GM21515 (cell line): ENCODE data around the gene APOA1.
"Not testable (repeated sequence)": the region's sequence is repeated elsewhere in the genome, so short reads cannot be mapped to it uniquely, and the experiment has no call there.

Source experiments
- ATAC-seq: cut with Tn5 transposase; IDR thresholded peaks from one replicate; pipeline ENCODE4 v1.9.1; 2021; ENCODE audit not compliant: unreplicated experiment

APOA1 gene

GRCh38 chr11:116821050-116821918 lies 16.1 kb downstream of the APOA1 start:
- no peak for ATAC-seq

DNA sequence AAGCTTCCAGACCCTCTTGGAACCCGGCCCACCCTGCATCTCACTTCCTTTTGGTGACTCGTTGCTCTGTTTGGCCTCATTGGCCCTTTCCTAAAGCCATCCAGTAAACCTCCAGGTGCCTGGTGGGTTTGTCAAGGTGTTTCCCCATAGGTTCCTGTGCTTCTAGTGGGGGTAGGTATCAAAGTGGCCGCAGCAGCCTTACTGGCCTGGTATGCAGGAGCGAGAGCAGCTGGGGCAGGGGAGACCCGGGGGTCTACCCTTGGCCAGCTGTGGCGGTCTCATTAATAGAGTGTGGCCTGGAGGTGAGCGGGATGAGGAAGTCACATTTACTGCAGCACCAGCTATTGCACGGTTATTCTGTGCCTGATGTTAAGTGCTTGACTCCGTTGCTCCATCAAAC lies 18.4 kb downstream of the APOA1 start:
- no peak for ATAC-seq

- ATAC-seq, result no peak
Measured at GRCh38 chr11:116814502-116814901, 22.9 kb downstream of the APOA1 start.

GRCh38 chr11:116813781-116814471 lies 23.5 kb downstream of the APOA1 start:
- ATAC-seq, result no peak

DNA sequence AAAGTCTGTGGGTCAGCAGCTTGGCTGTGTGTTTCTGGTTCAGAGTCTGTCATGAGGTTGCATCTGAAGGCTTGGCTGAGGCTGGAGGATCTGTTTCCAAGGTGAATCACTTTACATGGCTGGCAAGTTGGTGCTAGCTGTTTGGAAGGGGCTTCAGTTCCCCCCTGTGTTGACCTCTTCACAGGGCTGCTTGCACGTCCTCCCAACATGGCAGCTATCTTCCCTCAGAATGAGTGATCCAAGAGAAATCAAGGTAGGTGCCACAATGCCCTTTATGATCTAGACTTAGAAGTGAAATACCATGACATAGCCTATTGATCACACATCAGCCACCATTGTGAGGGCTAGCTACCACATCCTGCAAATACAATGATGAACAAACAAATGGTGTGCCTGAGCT lies 24.3 kb downstream of the APOA1 start:
- ATAC-seq, result no peak

- no peak for ATAC-seq
Measured at GRCh38 chr11:116812109-116812508, 25.3 kb downstream of the APOA1 start.

DNA sequence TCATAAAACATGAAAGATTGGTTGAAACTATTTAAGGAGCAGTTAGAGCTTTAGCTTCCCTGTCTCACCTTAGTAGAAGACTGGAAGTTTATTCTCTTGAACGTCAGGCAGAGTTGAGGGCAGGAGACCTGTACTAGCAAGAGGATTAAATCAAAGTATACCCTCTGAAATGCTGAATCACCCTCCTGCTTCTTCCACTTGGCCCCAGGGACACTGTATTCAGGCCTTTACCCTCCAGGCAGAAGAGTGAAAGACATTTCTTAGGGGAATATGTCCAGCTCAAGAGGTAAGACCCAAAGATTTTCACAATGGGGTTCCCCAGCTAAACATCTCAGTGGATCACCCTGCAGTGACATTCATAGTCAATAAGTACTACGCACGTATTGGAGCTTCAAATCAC lies 26.2 kb downstream of the APOA1 start:
- ATAC-seq, result no peak

DNA sequence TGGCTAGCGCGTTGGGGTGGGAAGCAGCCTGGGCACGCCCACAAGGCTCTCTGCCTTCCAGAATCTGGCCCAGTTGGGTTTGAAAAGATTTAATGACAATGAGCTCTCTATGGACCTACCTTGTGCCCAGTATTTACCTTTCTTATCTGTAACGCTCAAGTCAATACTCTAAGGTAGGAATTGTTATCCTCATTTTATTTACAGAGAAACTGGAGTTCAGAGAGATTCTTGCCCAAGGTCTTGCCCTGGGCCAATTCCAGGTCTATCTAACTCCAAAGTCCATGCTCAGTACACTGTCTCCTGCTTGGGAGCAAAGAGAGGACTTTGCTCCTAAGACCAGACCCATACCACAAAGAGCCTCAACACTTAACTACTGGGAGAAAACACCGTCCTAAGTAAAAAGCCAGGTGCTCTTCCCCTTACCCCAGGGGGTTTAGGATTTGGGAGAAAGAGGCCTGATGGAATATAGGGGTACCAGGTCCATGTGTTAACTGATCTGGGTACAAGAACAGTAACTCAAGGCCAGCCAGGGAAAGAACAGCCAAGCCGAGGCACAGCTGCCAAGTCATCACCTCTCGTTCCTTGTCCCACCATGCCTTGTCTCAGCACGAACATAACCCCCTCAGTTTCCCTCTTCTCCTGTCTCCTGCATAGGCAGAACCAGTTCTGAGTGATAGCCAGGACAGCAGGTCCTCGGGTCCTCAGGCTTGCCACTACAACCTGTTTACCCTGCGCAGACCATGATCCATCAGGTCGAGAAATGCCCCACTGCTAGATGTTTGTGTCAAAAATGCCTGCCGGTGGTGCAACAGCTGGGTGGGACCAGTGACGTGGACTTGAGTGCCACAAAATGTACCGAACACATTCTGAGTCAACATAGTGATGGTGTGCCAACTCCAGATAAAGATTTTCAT lies 28.9 kb downstream of the APOA1 start:
- ATAC-seq, result no peak

- no peak for ATAC-seq
Measured at GRCh38 chr11:116807601-116808261, 29.7 kb downstream of the APOA1 start.

DNA sequence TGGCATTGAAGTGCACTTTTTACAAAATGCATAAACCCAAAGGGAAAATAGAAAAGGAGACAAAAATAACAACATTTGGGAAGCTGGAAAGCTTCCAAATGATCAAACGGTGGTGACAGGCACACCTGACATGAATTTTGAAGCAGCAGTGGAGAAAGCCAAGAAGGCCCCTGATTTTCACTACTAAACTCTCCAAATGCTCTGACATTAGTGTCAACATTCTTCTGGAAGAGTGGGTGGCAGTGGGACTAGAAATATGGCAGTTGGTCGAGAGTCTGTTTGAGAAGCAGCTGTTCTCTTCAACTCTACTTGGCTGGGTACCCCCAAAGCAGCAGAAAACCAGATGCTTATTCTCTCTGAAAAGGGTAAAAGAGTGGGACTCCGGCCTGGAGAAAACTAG lies 33.4 kb downstream of the APOA1 start:
- no peak for ATAC-seq

- not testable (repeated sequence) for ATAC-seq
Measured at GRCh38 chr11:116801662-116802061, 35.8 kb downstream of the APOA1 start.

- no peak for ATAC-seq
Measured at GRCh38 chr11:116800610-116801009, 36.8 kb downstream of the APOA1 start.

- ATAC-seq, result no peak
Measured at GRCh38 chr11:116798368-116798767, 39.1 kb downstream of the APOA1 start.

DNA sequence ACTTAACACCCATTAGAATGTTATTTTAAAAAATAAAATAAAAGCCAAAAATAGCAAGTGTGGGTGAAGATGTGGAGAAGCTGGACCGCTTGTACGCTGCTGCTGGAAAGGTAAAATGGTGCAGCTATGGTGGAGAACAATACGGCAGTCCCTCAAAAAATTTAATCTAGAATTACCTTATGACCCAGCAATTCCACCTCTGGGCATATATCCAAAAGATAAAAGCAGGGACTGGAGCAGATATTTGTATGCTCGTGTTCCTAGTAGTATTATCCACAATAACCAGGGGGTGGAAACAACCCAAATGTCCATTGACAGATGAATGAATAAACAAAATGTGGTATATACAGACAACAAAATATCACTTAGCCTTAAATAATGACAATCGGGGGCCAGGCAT lies 39.6 kb downstream of the APOA1 start:
- ATAC-seq, result no peak

GRCh38 chr11:116796548-116796947 lies 40.9 kb downstream of the APOA1 start:
- no peak for ATAC-seq

- no peak for ATAC-seq
Measured at GRCh38 chr11:116794851-116795250, 42.6 kb downstream of the APOA1 start.

GRCh38 chr11:116793772-116794097 lies 43.7 kb downstream of the APOA1 start:
- ATAC-seq, result no peak

DNA sequence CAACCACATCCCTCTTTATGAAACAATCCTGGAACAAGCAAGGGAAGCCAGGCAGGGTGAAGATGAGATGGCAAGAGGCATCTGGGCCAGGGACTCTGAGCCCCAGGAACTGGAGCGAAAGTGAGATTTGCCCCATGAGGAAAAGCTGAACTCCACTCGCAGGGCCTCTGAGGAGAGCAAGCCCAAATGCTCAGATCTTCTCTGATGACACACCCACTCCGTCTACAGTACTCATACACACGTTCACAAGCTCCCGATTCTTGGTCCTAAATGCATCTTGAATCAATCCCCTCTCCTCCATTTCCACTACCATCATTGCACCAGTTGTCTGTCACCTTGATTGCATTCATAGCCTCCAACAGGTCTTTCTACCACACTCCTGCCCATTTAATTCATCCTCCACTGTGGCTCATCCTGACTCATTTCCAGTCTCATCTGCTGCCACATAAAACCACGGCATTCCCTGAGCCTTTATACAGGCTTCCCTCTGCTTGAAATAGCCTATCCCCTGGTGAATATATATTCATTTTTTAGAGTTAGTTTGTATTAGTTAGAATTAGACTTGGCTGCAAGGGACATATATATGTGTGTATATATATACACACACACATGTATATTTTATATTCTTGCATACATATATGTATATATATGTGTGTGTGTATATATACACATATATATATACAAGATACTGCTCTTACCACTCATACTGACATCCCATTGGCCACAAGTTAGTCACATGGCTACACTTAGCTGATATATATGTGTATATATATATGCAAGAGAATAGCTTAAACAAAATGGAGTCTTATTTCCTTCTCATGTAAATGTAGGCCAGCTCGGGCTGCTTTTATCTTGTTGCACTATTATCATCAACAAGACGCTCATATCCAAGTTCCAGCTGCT lies 44.3 kb downstream of the APOA1 start:
- no peak for ATAC-seq

DNA sequence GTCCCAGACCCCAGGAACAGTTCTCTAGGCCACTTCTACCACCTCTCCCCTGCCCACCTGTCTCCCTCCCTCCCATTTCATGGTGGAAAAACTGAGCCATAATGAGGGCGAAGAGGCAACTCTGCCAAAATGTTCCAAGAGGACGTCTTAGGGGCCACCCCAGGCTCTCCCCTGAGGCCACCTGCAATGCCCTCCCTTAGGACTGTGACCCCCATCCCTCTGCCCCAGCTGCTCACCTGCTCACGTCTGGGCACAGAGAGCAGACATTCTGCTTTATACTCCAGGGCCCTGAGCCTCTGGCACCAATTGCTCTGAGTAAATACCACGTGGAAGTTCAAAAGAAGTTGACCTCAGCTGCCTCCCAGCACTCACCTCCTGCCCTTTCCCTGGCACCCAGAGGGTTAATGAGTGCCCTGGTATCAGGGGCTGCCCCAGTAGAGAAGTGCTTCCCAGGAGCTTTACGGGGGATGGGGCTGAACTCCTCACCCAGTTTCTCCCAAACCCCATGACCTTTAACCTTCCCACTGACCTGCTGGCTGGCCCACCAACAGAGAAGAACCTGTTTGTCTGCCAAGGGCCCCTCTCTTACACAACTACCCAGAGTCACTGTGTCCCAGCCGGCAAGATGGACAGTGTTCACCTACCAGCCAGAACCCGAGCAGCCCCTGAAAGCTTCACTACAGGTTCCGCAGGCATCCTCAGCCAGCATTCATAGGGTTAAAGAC lies 45.1 kb downstream of the APOA1 start:
- no peak for ATAC-seq
